Eye (tissue), 1 donor: ENCODE data around the gene KDM8.

Experiments
- DNase-seq: peaks from one replicate; pipeline ENCODE4 v3.0.0-alpha.2; 2015

Gene KDM8

DNA sequence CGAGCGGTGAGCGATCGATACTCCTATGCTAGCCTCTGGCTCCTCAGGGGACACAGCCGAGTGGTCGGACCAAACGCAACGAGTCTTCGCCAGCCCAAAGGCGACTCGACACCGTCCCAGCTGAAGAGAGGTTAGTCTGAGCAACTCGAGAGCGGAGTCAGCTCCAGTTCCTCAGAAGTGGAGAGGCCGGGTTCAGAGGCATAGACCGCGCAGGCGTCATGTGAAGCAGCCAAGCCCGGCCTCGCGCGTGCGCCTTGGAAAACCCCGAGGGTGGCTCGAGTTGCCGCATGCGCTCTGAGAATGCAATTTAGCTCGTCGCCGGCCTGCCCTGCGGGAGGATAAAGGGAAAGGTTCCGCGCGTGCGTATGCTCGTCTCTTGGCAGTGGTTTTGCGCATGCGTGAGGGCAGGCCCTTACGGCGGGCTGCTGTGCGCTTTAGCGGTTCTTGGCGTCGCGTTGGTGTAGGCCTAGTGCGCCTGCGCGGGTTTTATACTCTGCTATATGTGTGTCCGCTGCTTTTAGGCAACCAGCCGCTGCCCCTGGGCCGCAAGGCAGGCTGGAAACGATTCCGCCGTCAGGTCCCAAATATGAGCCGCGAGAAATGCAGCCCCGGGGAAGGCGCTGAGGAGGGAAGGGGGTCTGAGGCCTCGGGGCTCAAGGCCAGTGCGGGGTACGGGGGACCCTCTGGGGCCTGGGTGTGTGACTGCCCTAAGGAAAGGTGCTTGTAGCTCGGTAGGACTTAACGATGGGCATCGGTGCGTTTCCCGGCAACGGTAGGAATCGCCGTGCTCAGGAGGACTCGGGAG, at the start of gene KDM8:
Gene KDM8 (plus strand): TSS at position 20 of the 805 bp plus-strand sequence. CDS start 6,598 bp downstream, outside the sequence.
- peak; percentile 100 for DNase-seq

DNA sequence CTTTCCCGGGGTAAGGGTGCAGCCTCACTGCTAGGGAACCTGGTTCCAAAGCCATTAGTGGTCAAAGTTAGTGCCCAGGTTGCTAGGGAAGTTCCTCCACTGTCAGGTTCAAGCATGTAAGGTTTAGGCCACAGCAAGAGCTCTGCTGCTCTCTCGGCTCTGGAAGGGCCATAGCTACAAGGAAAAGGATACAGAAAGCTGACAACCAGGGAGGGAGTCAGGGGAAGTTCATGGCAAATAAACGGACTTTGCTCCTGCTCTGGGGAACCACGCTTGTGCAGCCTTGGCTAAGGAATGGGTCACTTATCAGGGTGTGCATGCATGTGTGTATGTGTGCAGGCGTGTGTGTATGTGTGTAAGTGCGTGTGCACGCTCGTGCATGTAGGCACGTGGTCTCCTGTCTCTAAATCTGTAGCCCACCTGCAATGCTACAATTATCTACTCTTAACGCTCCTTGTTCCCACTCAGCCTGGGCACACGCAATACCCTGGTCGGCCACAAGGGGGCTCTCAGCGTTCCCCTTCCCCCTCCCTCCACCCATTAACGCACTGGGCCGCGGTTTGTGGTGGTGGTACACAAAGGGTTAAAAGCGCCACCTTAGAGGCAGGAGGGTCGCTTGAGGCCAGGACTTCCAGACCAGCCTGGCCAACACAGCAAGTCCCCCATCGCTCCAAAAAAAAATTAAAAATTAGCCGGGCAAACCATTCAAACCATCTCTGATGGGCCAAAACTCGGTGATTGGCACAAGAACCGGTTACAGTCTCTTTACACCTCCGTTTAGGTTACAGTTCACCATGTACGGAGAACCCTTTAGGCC, 48.4 kb upstream of the KDM8 start:
- peak; percentile 79 for DNase-seq

DNA sequence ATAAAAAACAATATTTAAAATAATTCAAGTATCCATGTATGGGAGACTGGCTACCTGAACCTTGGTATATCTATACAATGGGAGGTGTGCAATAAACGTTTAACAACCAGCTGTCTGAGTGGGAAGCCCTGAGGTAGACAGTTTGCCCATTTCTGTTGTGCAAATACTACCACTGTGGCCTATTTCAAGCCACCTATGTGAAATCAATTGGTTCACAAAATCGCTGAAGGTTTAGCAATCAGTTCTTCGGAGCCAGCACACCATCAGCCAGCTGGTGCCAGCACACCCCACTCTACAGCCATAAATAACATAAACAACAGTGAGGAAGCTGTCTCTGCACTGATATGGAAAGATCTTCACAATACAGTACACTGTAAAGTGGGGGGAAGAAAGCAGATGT, 46.7 kb upstream of the KDM8 start:
- DNase-seq: no peak

DNA sequence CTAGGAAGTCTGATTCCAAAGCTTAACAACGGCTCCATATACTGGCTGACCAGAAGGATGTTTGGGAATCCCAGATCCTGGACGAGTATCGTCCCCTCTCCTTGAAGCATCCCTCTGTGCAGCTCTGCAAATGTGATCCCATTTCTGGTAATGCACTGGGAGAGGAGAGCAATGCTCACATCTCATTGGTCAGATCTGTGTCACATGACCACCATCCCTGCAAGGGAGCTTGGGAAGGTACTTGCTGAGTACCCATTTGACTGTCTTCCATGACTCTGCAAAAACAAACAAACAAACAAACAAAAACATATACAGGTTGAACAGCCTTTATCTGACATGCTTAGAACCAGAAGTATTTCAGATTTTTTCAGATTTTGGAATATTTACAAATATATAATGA, 41.9 kb upstream of the KDM8 start:
- DNase-seq: no peak

DNA sequence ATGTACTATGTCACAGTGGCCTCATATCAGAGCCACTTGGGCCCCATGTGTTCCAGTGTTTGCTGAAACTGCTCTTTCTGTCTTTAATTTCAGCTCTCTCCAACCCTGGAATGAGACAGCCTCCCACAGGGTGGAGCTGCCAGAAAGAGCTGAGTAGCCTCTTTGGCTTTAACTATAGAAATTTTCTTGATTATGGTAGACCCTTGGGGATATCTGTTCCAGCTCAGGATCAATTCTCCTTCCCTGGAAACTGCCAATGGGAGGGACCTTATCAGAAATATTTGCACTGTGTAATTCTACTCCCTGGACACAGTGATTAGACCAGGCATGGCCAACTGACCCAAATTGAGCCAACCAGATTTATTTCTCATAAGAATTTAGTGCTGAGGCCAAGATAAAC, 39.0 kb upstream of the KDM8 start:
- no peak for DNase-seq

DNA sequence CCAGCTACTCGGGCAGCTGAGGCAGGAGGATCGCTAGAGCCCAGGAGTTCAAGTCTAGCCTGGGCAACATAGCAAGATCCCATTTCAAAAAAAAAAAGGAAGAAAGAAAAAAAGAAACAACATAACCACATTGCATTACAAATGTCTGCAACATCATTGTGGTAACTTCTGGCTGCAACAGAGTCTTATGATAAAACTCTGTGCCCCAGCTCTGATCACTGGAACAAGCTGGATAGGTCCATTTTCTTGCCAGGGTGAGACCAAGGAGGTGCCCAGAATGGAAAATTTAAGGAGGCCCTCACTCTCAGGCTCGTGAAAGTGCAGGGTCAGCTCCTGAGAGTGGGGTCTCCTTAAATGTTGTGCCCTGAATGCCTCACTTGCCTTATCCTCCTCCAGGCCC, 37.8 kb upstream of the KDM8 start:
- no peak for DNase-seq

DNA sequence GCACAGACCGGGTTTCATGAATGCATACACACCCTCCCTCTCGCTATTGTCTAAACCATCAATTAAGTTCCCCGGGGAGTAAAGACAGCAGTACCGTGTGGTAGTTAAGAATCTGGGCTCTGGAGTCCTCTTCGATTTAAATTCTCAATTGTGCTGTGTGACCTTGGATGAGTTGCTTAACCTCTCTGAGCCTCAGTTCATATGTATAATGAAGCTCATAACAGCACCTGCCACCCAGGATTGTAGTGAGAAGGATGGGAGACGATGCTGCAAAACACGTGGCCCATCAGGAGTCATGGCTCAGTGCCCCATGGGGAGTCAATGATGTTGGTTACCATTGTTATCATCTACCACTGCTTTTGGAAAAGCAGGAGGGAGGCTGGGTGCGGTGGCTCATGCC, 34.5 kb upstream of the KDM8 start:
- DNase-seq: no peak

DNA sequence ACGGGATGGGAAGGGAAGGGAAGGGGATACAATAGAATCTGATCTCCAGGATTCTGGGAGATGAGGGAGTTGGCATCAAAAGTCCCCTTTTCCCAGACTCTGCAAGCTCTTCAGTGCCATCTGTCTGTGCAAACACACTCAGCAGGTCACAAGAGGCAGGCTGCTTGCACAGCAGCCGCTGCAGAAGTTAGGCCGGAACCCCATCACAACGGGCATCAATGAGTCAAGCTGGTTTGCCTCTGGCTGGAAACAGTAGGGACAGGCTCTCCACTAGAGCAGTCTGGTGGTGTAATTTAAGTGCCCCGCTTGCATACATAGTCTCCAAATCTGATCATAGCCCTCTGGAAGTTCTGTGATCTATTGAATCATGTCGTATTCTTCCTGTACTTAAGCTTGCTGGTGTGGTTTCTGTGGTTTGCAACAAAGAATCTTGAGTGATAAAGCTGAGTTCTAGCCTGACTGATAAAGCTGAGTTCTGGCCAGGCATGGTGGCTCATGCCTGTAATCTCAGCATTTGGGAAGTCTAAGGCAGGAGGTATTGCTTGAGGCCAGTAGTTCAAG, 33.7 kb upstream of the KDM8 start:
- no peak for DNase-seq

DNA sequence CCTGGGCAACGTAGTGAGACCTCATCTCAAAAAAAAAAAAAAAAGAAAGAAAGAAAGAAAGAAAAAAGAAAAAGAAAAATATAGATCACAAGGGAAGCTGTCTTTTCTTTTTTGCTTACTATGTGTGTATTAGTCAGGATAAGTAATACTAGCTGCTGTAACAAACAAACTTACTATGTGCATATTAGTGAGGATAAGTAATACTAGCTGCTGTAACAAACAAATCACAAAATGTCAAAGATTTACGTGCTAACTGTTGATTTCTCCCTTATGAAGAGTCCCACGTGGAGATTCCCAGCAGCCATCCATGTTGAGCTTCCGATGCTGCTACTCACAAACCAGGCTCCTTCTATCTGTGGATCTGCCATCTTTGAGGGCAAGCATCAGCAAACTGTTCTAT, 31.7 kb upstream of the KDM8 start:
- no peak for DNase-seq

DNA sequence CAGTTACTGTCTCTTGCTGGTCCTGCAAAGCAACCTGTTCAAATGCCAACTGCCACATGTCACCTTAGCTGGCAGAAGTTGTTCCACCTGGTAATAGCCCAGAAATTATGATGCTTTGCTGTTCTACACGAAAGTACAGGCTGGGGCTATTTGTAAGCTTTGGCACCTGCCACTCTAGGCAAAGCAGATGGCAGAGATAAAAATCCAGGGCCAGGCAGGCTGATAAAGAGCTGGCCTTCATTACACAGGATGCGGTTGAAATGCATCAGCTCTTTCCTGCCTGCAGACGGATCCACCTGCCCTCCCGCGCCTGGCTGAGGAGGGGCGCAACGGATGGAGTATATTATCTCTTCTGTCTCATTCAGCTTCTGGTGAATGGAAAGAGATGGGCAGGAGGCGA, 29.3 kb upstream of the KDM8 start:
- no peak for DNase-seq

DNA sequence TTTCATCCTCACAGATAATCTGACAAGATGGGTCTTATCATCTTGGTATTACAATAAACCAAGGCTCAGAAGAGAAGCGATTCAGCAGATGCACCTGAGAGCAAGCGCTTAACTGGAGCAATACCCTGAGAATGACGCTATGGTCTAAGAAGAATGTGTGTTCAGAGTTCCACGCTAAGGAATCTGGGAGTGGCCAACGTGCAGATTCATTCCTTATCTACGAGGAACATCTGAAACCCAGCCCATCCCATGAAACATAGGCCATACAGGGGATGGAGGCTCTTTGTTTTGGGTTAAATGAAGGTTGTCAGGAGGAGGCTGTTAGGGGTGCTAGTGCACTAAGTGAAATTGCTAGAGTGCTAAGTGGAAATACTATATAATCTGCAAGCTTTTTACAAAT, 28.5 kb upstream of the KDM8 start:
- no peak for DNase-seq

DNA sequence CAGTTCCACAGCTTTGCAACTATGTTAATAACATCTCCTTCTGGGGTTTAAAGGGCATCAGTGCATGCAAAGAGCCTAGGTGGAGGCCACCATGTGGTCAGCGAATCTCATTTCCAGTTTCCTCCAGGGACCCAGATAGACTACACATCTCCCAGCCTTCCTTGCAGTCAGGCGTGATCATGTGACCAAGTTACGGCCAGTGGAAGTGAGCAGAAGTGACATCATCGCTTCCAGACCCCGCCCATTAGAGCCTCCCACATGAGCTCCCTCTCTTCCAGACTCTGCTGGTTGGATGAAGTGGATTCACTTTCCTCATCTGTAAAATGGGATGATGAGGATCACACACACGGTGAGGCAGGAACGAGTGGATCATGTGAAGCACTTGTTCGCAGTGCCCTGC, 27.4 kb upstream of the KDM8 start:
- DNase-seq: no peak

DNA sequence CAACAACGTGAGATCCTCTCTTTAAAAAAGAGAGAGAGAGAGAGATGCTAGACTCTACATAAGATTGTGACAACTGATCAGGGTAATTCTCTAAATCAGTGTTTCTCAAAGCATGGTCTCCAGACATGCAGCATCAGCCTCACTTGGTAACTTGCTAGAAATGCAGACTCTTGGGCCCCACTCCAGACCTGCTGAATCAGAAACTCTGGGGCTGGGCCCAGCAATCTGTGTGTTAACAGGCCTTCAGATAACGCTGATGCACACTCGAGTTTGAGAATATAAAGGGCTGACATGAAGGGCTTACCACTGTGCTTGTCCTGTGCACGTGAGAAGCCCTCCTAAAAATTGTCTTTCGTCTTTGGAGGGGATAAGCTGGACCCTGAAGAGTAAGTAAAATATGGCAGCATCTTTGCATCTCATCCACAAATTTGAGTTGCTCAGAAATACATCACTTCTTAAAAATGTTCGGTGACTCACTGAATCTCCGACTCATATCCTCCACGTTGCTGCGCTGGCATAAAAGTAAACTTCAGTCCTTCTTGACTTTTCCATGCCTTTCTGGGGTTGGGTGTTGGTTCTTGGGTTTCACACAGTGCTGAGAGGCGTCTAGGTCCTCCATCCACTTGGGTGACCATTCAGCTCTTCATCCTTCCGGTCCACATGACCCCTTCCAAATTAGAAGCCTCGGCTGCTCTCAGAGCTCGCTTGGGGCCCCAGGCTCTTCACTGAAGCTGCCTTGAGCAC, 26.1 kb upstream of the KDM8 start:
- DNase-seq: no peak

DNA sequence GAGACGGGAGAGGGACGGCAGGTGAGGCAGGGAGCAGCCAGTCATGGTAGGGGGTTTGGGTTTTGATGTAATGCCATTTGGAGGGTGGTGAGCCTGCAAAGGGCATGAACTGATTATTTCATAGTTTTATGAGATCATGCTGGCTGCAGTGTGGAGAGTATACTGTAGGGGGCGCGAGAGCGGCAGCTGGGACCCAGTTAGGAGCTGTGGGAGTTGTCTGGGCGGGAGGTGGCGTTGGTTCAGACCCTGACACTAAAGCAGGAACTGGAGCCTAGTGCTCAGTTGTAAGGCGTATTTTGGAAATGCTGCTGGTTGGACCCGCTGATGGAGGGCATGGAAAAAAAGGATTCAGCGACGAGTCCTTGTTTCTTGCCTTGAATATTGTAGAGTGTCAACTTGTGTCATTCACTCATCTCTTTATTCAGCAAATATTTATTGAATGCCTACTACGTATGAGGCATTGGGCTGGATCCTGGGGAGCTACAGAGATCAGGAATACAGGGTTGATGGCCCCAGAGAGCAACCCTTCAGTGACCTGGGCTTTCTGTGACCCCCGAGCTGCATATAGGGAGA, 23.7 kb upstream of the KDM8 start:
- peak; percentile 86 for DNase-seq

DNA sequence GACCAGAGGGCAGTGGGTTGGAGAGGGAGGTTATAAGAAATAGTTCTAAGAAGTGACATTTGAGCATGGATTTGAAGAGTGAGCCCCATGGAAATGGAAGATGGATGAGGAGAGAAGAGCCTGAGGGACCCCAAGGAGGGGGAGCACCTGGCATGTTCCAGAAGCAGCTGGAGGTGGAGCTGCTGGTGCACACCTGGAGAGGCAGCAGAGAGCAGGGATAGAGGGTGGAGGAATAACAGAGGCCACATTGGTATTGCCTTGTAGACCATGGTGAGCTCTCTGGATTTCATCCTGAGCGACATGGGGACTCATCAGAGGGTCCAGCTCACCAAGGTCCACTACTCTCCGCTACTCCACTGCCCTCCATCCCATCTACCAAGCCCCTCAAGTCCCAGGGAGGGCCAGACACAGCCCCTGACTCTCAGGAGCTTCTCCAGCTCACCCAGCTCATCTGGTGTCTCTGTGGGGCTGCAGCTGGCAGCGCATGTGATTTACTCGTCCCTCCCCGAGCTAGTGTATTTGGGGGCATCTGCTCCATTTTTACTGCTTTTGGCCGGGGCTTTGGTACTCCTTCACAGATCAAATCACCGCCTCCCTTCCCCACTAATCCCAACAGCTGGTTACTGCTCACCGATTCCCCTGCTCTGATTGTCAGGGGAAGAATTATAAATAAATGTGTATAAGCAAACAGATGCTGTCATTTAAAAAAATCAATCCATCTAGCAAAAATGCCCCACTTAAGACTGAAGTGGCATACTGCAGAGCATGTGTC, 22.1 kb upstream of the KDM8 start:
- no peak for DNase-seq

DNA sequence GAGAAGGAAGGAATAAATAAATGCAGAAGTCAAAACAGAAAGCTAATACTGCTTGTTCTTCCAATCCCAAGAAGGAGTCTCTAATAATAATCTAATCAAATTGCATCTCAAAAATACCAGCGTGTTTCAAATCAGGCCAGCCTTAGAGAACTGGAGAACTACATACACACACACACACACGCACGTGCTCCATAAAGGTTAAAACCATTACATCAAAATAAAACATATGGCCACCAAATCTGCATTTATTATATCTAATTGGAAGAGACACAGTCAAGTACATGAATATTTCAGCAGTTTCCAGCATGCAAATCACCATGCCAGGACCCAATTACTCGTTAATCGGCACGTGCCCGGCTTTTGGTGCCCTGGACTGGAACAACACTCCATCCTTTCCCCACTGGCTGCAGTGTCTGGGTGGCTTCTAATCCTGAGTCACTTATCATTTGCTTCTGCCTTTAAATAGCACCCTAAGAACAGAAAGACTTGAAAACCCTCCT, 20.4 kb upstream of the KDM8 start:
- DNase-seq: no peak

DNA sequence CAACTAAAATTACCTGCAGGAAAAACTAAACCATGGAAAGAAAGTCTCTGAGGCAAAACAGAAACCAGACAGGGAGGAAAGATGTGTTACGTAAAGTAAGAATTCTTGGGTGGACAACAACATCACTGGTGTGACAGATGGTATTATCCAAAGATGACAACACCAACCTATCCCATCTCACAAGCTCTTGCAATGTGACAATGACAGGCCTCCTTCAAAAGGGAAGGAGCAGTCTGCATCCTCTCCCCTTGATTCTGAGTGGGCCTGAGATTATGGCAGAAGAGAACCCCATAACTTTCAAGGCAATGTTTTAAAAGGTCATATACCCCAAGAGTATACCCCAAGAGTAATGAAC, 17.6 kb upstream of the KDM8 start:
- no peak for DNase-seq

DNA sequence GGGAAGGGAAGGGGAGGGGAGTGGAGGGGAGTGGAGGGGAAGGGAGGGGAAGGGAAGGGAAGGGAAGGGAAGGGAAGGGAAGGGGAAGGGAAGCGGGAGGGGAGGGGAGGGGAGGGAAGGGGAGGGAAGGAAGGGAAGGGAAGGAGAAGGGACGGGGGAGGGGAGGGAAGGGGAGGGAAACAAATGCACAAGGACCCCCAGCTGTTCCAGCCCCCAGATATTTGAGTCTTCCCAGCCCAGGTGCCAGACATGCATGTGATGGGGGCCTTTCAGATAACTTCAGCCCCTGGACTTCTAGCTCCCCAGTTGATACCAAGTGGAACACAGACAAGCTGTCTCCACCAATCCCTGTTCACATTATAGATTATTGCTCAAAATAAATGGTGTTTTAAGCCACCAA, 14.7 kb upstream of the KDM8 start:
- DNase-seq: no peak

DNA sequence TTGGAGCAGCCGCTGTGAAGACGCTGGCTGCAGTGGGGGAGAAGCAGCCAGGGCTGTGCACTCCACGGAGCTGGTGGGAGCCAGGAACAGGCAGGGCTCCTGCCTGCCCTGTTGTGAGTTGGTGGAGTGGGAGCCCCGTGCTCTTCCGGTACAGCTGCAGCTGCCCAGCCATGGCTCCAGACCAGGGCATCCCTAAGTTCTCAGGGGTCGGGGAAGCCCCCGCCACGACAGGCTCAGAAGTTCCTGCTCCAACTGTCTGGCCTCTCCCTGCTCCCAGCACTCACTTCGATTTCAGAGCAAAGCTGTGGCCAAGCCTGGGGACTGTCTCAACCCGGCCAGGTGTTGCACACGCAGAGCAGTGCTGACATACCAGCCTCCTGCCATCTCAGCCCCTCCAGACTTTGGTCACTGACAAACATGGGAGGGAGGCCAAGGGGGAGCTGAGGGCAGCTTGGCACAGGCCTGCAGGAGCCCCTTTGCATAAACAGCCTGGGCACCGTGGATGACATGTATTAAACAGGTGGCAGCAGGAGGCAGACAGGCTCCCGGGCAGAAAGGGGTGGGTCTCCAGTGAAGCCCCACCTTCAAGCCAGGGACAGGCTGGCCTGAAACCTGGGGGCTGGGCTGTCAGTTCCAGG, 13.9 kb upstream of the KDM8 start:
- DNase-seq: no peak

DNA sequence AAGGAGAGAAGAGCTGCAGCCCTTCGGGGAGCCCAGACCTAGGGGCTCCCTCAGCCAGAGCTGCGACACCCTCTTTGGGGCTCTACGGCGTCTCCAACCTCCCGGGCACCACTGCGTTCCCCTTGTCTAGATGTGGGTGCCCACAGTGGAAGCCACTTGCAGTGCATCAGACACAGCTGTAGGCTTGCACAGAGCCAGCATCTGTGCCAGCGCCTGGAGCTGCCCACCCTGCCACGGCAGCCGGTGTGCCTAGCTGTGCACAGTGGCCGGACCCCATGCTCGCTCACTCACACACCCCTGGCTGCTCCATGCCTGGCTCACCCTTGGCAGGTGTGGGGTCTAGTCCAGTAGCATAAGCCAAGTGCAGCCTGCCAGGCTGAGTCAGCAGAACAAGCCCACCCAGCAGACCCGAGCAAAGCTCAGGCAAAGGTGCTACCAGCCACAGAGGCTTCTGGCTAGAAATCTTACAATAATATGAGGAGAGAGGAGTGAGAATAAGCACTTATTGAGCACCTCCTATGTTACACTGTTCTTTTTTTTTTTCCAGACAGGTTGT, 12.9 kb upstream of the KDM8 start:
- DNase-seq: no peak

DNA sequence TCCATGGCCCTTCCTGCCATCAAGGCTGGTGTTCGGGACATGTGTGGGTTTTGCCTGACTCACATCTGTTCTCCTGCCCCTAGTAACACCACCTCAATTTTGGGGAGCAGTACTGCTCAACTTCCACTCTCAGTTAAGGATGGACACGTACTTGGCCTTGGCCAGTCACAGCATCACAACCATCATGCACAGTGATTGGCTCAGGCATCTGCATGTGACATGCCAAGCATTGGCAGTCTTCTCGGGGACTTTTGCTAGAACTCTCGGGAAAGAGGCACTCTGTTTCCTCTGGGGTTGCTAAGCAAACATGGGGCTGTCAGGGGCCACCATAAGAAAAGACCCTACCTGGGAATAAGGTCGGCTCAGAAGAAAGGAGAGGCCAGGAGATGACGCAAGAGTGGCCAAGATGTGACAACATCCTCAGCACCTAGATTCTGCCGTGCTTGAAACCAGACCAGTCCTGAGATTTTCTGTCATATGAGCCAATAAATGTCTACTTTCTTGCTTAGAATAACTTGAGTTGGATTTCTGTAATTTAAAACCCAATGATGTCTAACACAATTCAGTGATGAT, 11.9 kb upstream of the KDM8 start:
- no peak for DNase-seq
